CD4-positive, alpha-beta T cell treated with Interleukin-4 for 4 hours (primary cell): ENCODE results near the gene SLAMF9.

Source experiments
- DNase-seq: peaks from one replicate; pipeline ENCODE4 v3.0.0-alpha.2; 2020

SLAMF9 gene

DNA sequence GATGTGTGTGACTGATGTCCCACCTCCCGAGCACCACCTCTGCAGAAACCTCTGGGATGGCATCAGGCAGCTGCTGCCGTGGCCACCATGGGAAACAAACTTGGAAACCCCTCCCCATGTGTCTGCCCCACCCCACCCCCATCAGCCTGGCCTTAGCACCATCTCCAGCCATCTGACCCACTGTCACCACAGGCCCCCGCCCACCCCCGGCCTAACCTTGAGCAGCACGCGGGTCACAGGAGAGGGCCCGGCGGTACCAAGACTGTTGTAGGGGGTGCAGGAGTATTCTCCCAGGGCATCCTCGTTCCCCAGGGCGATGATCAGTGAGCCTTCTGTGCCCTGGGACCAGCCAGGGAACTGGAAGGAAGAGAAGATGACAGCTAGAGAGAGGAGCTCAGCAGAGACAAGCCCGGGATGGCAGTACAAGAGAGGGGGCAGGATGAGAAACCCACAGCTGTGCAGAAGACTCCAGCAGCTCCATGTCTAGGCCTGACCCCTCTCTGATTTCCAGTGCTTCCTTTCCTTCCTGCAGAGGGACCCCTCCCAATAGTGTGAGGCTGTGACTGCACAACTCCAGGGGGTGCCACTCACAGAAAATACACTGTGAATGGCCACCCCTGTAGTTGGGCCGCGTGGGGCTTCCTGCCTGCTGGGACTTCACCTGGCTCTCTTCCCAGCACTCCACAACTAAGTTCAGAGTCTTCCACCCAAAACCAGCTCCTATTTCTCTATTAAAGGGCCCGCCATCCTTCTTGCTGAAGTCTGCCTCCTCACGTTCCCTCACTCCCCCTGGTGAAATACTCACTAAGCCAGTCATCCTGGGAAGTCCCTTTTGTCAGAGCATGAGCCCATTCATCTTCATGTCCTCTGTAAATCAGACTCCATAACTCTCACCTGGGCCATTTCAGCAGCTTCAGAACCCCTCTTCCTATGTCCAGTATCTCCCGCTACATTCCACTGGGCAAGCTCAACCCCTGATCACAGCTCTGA lies 21.4 kb downstream of the SLAMF9 start:
- DNase-seq, result no peak

DNA sequence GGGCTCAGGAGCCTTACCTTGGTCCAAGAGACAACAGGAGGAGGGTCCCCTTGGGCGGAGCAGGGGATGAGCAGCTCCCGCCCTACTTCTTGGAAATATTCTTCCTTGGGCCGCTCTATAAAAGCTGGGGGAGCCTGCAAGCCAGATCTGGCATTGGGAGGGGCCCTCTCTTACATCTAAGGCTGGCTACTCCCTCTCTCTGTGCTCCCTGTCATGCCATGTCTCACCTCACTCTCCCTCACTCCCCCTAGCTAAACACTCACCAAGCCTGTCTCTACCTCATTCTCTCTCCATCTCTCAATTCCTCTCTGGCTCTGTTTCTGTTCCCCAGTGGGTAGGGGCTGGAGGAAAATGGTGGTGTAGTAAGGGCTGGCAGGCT lies 22.3 kb downstream of the SLAMF9 start:
- no peak for DNase-seq

DNA sequence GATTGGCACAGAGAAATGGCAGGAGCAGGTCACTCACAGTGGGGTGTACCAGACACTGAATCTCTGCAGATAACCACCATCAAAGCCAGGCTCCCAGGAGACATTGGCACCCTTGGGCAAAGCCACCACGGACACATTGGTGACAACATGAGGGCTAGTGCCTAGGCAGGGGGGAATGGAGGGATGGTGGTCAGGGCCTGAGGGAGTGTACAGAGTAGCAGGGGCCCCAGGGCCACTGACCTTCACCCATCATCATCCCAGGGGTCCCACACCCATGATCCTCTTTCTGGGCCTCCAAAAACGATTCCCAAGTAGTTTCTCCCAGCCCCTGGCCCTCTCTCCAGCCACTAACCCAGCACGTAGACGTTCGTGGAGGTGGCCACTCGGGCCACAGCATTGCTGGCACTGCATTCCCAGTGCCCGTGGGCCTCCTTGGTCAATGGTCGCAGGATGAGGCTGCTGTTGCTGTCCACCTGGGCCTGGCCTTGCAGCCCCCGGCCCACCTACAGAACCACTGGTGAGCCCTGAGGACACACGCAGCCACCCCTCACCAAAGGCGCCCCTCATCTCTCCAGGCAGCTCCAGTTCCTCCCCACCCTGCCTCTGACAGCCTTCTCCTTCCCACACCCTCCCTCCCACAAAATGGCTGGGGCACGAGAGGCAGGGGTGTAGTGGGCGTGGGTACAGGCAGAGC lies 22.8 kb downstream of the SLAMF9 start:
- DNase-seq, result no peak

DNA sequence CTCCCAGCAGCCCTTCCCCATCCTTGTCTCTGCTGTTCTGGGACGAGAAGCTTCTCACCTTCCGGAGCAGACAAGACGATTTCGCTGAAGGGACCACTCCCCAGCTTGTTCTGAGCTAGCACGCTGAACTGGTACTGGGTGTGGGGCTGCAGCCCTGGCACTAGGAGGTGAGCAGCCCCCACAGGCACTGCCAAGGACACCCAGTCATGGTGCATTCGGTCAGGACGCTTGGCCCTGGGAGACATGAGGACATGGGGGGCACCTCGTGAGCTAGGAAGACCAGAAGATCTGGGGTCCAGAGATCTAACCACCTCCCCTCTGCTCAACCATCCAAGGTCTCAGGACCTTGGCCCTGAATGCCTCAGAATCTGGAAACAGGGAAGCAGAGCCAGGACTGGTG lies 23.4 kb downstream of the SLAMF9 start:
- DNase-seq, result no peak

DNA sequence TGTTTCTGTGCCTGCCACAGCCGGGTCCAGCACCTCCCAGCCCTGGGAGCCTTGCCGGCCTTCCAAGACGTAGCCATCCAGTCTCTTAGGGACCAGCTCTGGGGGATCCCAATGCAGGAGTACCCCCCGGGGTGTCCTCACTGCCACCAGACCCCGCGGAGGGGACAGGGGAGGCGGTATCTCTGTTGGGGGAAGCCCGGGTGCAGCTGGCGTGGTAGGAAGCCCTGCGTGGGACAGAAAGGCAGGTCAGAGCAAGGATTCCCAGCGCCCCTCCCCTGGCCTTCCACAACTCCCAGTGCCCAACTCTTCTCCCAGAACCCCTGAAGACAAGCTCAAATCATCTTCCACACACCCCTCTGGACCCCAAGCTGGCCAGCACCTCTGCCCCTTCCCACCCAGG lies 23.8 kb downstream of the SLAMF9 start:
- no peak for DNase-seq

DNA sequence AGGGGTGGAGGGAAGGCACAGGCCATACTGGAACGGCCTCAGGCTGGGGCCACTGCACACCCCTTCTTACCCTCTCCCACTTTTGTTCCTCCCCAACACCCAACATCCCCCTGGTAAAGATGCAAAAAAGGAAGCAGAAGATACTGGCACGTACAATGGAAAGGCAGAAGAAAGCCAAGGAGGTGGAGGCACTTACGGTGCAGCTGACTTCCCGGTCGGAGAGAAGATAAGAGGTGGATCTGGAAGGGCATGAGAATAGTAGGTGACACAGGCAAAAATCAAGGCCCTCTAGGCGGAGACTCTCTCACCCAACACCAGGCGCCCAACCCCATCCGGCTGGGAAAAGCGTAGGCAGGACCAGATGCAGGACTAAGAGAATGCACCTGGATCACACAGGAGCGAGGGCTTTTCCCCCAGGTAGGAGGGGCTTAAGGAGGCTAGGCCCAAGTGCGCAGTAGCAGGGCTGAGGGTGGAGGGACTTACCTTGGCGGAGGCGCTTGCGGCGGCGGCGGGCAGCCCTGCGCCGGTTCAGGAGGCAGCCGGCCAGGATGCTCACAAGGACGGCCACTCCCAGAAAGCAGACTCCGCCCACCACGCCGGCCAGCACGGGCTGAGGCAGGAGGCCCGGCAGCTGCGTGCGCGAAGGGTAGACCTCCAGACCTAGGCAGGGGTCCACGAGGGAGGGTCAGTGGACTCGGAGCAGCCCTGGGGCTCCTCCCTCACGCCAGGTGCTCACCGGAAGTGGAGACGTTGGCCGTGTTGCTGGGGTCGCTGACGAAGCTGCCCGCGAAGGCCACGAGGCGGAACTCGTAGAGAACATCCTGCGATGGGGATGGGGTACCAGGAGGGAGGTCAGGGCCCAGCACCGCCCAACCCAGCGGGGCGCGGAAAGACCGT lies 24.6 kb downstream of the SLAMF9 start:
- no peak for DNase-seq

DNA sequence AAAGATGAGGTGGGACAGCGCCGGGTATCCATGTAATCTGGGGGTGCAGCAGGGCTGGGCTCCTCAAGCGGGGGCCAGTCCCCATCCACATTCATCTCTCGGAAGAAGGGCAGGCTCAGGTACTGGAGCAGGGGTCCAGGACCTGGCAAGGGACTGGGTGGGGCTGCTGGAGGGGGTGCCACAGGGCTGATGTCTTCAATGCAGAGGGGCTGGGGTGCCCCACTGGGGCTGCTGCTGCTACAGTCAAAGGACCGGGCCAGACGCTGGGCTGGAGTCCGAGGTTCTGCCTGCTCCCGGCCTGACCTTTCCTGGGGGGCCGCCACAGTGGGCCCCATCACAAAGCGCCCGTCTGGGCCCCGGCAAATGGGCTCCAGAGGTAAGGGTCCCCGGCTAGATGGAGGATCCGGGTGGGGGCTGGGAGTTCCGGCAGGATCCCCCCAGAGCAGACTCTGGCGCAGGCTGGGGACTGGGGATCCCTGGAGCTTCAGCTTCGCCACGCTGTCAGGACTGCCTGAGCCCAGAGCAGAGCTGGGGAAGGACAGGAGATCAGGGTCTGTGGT lies 25.5 kb downstream of the SLAMF9 start:
- DNase-seq, result no peak

DNA sequence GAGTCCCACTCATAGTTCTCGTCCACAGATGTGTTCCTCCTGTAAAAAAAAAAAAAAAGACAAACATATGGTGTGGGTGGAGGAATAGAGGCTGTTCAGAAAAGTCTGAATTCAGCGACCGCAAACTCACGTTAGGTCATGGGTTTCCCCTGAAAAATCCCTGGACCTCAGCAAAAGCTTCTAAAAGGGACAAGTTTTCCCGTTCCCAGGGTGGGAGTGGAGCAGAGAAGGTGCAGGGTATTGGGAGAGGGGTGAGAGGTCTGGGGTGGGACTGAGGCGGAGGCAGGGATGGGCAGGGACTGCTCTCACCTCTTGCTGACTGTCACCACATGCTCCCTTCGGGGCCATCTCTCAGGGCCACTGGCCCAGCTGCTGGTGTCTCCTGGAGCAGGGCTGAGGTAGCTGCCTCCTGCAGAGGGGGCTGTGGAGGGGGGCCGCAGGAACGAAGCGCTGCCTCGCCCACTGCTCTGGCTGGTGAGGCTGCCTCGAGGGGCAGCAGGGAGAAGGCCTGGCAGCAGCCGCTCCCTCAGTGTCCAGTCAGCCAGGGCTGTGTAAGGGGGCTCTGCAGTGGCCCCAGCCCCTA lies 26.1 kb downstream of the SLAMF9 start:
- no peak for DNase-seq

DNA sequence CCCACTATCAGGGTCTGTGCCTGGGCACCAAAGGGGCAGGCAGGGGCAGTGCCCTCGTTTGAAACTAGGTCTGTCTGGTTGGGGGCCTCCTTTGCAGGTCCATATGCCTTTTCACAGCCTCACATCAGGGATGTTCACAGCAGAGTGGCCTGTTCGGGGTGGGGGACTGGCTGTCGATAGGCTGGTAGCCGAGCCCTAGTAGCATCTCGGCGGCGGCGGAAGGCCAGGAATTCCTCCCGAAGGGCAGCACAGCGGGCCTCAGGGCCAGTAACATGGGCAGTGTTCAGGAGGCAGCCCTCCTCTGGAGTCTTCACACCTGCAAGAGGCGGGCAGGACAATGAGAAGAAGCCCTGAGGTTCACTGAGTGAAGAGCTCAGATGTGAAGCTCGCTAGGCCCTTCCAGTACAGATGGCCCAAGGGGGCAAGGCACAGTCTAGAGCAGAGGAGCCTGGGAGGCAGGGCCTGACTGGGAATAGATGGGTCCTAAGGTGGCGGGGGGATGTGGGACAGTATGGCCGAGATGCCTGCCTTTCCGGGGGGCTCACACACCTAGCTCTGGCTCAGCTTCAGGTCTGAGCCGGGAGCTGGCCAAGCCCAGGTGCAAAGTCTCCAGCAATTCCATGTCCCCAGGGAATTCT lies 26.7 kb downstream of the SLAMF9 start:
- DNase-seq, result no peak

DNA sequence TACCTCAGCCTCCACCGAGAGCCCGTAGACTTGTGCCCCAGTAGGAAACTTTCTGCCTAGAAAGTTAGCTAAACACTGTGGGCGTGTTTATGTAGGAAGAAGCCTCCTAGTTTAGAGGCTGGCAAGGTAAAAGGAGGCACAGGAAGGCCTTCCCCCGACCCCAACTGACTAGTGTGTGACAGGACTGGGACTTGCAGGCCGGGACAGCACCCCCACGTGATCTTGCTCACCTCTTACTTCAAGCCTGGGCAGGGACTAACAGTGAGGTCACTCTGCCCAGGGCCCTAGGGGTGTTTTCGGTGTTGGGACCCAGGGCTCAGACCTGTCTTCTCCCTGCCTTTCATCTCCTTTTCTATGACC lies 28.3 kb downstream of the SLAMF9 start:
- no peak for DNase-seq

DNA sequence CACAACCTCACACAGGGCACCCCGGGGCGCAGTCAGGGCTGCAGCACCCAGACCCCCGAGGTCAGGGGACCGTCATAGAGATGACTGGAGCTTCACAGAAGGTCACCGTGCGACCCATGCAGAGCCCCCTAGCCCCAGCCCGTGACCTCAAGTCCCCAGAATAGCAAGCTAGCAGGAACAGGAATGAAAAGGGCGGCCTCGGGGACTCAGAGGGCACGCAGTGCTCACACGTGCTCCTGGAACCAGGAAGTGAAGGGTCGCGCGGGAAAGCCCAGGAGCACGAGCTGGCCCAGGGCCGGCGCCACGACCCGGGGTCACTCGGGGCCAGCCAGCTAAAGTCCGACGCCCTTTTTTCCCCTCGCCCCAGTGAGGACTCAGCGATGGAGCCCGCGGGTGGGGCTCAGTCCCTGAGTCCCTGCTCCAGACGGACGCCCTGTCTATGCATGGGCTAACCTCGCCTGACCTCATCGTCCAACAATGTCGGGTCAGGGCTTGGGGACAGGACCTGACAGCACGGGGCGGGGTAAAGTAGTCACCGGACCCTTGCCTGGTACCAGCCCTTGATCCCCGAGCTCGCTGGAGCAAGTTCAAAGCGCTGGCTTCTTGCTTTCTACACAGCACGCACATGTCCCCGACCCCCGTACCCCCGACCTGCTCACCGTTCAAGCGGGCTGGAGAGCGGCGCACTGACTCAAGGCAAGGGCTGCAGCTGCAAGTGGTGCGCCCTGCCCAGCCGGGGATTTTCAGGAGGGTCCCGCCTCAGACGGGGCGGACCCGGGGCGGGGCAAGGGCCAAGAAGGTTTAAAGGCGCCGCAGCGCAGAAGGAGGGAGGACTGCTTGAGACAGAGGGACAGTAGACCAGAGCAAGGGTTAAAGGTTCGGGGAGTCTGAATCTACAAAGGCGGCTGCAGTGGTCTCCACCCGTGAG lies 29.0 kb downstream of the SLAMF9 start, which contains the start of gene TAGLN2:
Gene TAGLN2 (minus strand): TSS at position 717 of the 928 bp plus-strand sequence. CDS start 4,998 bp downstream, outside the sequence.
- DNase-seq, result peak; percentile 96

DNA sequence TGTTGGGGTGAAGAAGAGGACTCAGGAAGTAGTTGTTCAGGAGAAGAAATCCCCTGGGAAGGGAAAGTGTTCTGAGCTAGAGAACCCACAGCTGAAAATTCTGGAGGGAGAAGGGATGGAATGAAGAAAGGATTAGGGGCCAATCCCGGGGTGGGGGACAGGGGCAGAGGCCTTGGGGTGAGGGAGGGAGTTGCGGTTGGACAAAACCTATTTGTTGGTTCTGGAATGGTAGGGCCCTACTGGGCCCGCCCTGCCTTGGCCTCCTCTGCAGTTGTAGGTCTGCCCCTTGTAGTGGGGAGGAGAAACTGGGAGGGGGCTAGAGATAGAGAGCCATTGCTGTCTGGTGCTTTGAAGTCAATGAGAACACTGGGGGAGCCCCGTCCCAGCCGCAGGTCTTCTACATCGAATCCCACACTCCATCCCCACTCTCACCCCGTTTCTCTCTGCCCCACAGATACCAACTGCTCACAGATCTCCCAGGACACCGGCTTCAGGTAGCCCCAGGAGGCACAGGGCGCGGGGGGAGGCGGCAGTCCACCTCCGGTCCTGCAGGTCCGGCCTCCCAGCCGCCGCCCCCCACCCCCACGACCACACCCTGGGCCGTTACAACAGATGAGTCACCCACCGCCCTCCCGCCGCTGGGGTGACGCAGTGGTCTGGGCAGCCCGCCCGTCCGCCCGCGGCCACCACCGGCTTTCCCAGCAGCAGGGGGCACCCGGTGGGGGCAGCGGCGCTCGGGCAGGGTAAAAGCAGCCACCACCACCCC lies 29.8 kb downstream of the SLAMF9 start:
- peak; percentile 88 for DNase-seq

DNA sequence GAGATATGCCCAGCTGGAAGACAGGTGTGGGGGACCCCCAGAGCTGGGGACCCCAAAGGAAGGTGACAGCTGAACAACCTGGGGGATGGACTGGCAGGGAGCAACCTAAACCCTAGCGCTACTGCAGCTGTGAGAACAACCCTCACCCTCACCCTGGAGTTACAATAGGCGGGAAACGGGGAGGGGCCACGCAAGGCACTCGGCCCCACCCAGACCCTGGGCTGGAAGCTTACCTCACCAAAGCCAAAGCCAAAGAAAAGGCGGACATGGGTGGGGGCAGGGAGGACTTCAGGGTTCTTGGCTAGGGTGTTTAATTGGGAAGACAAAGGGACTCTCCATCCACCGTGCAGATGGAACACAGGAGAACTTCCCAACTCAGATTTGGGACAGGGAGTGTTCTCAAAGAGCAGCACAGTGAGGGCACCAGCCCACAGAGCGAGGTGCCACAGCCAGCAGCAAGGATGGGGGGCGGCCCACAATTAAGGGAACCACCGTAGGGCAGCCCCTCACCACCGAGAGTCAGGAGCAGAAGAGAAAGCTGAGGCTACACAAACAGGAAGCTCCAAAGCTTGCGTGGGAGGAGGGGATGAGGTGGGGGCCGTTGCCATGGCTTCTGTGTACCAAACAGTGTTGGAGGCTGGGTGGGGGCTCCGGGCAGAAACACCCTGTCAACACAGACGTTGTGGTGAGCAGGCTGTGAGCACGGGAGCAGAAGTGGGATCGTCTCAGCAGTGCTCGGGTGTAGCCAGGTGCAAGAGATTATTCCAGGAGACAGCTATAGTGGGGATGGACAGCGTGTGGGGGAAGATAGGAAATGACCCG lies 30.6 kb downstream of the SLAMF9 start:
- peak; percentile 98 for DNase-seq

DNA sequence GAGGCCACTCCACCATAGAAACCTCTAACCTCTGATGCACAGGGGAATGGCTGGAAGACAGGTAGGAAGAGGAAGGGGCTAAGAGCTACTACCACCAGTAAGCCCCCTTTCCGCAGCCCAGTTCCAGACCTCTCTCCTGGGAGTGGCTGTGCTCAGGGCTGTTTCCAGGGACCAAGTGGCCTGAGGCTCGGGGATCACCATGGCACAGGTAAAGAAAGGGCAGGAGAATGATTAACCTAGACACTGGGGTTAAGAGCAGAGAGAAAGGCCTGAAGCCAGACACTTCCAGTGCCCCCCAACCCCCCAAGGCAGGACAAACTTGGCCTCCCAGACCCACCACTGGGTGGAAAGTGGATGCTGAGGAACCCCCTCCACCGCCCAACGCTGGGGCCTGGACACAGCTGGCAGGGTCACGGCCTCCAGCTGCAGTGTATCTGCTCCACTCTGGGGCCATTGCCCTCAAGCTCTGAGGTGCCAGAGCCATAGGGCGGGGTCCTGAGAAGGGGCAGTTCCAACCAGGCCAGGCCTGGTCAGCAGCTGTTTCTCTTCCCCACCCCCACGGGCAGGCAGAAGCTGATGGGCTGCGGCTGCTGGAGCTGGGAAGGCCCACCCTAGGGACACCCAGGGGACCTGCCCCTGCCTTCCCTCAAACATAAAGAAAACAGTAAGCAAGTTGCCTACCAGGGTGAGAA lies 31.4 kb downstream of the SLAMF9 start:
- DNase-seq, result no peak

DNA sequence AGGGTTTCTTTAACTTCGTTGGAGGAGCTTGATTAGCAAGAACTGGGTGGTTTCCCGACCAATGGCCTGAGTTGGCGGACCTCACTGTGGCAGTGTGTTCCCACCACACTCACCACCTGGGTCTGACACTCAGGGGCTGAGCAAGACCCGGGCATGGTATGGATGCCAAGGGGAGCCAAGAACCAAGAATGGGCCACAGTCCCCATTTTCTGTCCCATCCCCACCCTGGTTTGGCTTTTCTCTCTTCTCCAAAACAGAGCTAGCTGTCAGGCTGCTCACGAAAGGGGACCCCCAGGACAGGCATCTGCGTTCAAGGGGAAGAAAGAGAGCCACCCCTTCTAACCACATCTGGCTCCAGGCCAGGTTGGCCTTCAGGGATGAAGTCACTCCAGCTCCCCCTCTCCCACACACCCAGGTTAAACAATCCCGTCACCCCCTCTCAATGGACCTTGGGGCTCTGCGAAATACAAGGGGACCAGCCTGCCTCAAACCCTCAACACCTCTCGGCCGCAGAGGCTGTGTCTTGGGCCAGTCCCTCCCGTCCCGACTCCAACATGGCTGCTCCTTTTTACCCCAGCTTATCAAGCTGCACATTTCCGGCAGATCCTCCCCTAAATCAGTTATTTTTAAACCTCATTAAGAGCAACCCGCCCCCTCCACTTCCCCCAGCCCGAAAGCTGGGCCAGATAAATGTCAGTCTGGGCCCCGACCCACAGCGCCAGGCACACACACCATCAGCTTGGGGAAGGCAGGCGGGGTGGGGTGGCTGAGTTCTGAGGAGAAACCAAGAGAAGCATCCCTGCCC lies 32.1 kb downstream of the SLAMF9 start:
- peak; percentile 65 for DNase-seq

DNA sequence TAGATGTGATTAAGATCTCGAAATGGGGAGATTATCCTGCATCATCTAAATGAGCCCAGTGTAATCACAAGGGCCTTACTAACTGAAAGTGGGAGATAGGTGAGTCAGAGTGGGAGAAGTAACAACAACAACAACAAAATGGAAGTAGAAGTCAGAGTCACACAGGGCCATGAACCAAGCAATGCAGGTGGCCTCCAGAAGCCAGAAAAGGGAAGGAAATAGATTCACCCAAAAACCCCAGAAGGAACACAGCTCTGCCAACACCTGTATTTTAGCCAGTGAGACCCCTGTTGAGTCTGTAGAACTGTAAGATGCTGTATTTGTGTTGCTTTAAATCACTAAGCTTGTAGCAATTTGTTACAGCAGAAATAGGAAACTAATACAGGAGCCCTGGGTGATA lies 32.8 kb downstream of the SLAMF9 start:
- DNase-seq, result peak; percentile 67

DNA sequence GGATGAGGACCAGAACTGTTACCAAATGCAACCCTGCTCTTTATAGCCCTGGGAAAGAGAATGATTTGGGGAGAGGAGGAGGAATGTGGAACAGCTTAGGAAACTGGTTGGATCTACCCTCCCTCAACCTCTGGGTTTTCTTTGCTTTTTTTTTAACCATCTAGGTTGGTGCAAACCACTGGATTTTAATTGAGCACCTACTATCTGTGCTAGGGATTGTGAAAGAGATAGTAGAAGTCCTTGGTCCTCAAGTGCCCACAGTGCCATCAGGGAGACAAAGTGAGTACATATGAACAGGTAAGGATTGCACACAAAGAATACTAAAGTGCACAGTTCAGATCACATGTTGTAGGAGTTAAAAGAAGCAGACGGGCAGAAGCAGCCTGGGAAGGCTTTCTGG lies 33.4 kb downstream of the SLAMF9 start:
- no peak for DNase-seq
